WTC11 (cell line): ENCODE data around the gene PRAF2. TPM values are rescaled to one million over a fixed set of nuclear protein-coding genes. Genes with fewer than 3 reads are reported as not detected.

Experiments used
- ATAC-seq: fragments of 200-7000 bp; cut with Tn5 transposase; 2 replicates; pipeline ENCODE4 v1.10.0; 2021; ENCODE audit warnings: mild to moderate bottlenecking, moderate library complexity
- CTCF ChIA-PET: fragments of 300-600 bp; sonication (Branson Sonifier 250); formaldehyde crosslinking; loops from one replicate; lab custom pipeline; 2021; ENCODE audit warnings: antibody characterized with exemption; lab: Charles Lee
- POLR2A ChIA-PET: fragments of 350-600 bp; sonication (Branson Sonifier 250); formaldehyde crosslinking; loops from one replicate; lab custom pipeline; 2021; ENCODE audit warnings: antibody characterized with exemption; lab: Charles Lee
- DNase-seq: peaks from one replicate; pipeline ENCODE4 v3.0.0; 2021; ENCODE audit warnings: low spot score
- H3K27ac Mint-ChIP-seq: 2 replicates; pipeline ENCODE4 v1.8.0; 2021; ENCODE audit warnings: mixed read lengths
- H3K27me3 Mint-ChIP-seq: 2 replicates; pipeline ENCODE4 v1.8.0; 2021; ENCODE audit warnings: low read depth, mild to moderate bottlenecking, moderate library complexity, mixed read lengths
- H3K36me3 Mint-ChIP-seq: 2 replicates; pipeline ENCODE4 v1.8.0; 2021; ENCODE audit warnings: mixed read lengths
- H3K4me1 Mint-ChIP-seq: 2 replicates; pipeline ENCODE4 v1.8.0; 2022; ENCODE audit warnings: mixed read lengths
- H3K4me3 Mint-ChIP-seq: 2 replicates; pipeline ENCODE4 v1.8.0; 2021; ENCODE audit warnings: mild to moderate bottlenecking, moderate library complexity, mixed read lengths
- H3K9me3 Mint-ChIP-seq: 2 replicates; pipeline ENCODE4 v1.8.0; 2021; ENCODE audit warnings: mixed read lengths
- AFF4 ChIP-seq: sonication (generic); formaldehyde crosslinking; IDR thresholded peaks from 2 replicates; pipeline ENCODE4 v1.8.1; 2023; ENCODE audit warnings: mild to moderate bottlenecking, missing genetic modification reagents, borderline replicate concordance
- CDX4 ChIP-seq: fragments of 250-450 bp; sonication (Bioruptor Pico); IDR thresholded peaks from 2 replicates; pipeline ENCODE4 v1.9.0; 2021; ENCODE audit warnings: moderate library complexity, mild to moderate bottlenecking, inconsistent platforms, borderline replicate concordance
- FOXK1 ChIP-seq: sonication (generic); formaldehyde crosslinking; IDR thresholded peaks from 2 replicates; pipeline ENCODE4 v1.8.0; 2022; ENCODE audit warnings: mild to moderate bottlenecking, moderate library complexity, missing genetic modification reagents
- FOXP4 ChIP-seq: sonication (generic); formaldehyde crosslinking; IDR thresholded peaks from 2 replicates; pipeline ENCODE4 v1.8.0; 2022; ENCODE audit warnings: mild to moderate bottlenecking, missing genetic modification reagents
- JAZF1 ChIP-seq: fragments of 250-450 bp; sonication (Bioruptor Pico); IDR thresholded peaks from 2 replicates; pipeline ENCODE4 v1.9.0; 2021; ENCODE audit warnings: moderate library complexity, mild to moderate bottlenecking, inconsistent platforms
- ZBTB21 ChIP-seq: sonication (generic); formaldehyde crosslinking; IDR thresholded peaks from 2 replicates; pipeline ENCODE4 v1.8.1; 2023; ENCODE audit warnings: mild to moderate bottlenecking, missing genetic modification reagents, borderline replicate concordance
- ZNF232 ChIP-seq: sonication (generic); formaldehyde crosslinking; IDR thresholded peaks from 2 replicates; pipeline ENCODE4 v1.8.0; 2022; ENCODE audit warnings: mild to moderate bottlenecking, missing genetic modification reagents
- ZNF396 ChIP-seq: fragments of 250-450 bp; sonication (Bioruptor Pico); IDR thresholded peaks from 2 replicates; pipeline ENCODE4 v1.8.0; 2021; ENCODE audit warnings: mild to moderate bottlenecking, moderate library complexity, borderline replicate concordance
- total RNA-seq: library from RNA; stranded (reverse); gene quantifications from 3 replicates; pipeline ENCODE4 v1.2.3, GENCODE V29; 2021
- TF ChIP-seq, protein P1 (sequence below): fragments of 250-450 bp; sonication (Bioruptor Pico); IDR thresholded peaks from 2 replicates; pipeline ENCODE4 v1.9.0; 2021; ENCODE audit warnings: mild to moderate bottlenecking

Gene PRAF2
- total RNA-seq, 1 experiment from 2014 or later = 14.8 TPM

GRCh38 chrX:49067285-49068120 is 6.3 kb downstream of the PRAF2 start (continued):
- TF ChIP-seq, protein P1, sequence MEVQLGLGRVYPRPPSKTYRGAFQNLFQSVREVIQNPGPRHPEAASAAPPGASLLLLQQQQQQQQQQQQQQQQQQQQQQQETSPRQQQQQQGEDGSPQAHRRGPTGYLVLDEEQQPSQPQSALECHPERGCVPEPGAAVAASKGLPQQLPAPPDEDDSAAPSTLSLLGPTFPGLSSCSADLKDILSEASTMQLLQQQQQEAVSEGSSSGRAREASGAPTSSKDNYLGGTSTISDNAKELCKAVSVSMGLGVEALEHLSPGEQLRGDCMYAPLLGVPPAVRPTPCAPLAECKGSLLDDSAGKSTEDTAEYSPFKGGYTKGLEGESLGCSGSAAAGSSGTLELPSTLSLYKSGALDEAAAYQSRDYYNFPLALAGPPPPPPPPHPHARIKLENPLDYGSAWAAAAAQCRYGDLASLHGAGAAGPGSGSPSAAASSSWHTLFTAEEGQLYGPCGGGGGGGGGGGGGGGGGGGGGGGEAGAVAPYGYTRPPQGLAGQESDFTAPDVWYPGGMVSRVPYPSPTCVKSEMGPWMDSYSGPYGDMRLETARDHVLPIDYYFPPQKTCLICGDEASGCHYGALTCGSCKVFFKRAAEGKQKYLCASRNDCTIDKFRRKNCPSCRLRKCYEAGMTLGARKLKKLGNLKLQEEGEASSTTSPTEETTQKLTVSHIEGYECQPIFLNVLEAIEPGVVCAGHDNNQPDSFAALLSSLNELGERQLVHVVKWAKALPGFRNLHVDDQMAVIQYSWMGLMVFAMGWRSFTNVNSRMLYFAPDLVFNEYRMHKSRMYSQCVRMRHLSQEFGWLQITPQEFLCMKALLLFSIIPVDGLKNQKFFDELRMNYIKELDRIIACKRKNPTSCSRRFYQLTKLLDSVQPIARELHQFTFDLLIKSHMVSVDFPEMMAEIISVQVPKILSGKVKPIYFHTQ (CRISPR knock-in tag) = no peak
- TF ChIP-seq, all 79 proteins: peak for 0

- ChIA-PET POLR2A (no interaction called here), CTCF (no interaction called here)
- no peak overlapping the region for H3K27ac Mint-ChIP-seq
- 0 out of 2 replicates have a peak, but pooled peaks cover 4% of the 10 kb centered on the region for H3K4me1 Mint-ChIP-seq
- DNase-seq (no peak), ATAC-seq (no peak)
- H3K36me3 Mint-ChIP-seq = peaks cover 2% of the 10 kb centered on the region; the same call in 1 of the 2 replicates
- no peaks in the 10 kb centered on the region for H3K9me3 Mint-ChIP-seq
- no peak overlapping the region for H3K4me3 Mint-ChIP-seq
- H3K27me3 Mint-ChIP-seq = no peaks in the 10 kb centered on the region
- TF ChIP-seq AFF4 (no peak), ZBTB21 (CRISPR knock-in tag) (no peak), FOXK1 (CRISPR knock-in tag) (no peak), ZNF232 (CRISPR knock-in tag) (no peak), JAZF1 (CRISPR knock-in tag) (no peak), FOXP4 (CRISPR knock-in tag) (no peak), ZNF396 (CRISPR knock-in tag) (no peak)
Measured at GRCh38 chrX:49066690-49067089, 7.1 kb downstream of the PRAF2 start.

GRCh38 chrX:49066278-49066677 is 7.5 kb downstream of the PRAF2 start:
- TF ChIP-seq CDX4 (CRISPR knock-in tag) = no peak
- TF ChIP-seq, all 79 proteins: peak for 0
- DNase-seq (no peak), ATAC-seq (no peak)
- ChIA-PET CTCF (no interaction called here), POLR2A (no interaction called here)
- H3K36me3 Mint-ChIP-seq = peaks cover 2% of the 10 kb centered on the region; the same call in 1 of the 2 replicates
- no peak overlapping the region for H3K27ac Mint-ChIP-seq
- 0 out of 2 replicates have a peak, but pooled peaks cover under 1% of the 10 kb centered on the region for H3K4me1 Mint-ChIP-seq
- no peaks in the 10 kb centered on the region for H3K9me3 Mint-ChIP-seq
- H3K27me3 Mint-ChIP-seq = no peaks in the 10 kb centered on the region
- no peak overlapping the region for H3K4me3 Mint-ChIP-seq
